HG03520 (cell line): Measurements from ENCODE around the gene STRIP1.
A peak's percentile ranks its signal among the peaks of the same experiment; 100 is the strongest.

Experiments
- ATAC-seq: cut with Tn5 transposase; IDR thresholded peaks from one replicate; pipeline ENCODE4 v1.9.1; 2021; ENCODE audit warnings: mild to moderate bottlenecking, moderate library complexity; ENCODE audit not compliant: unreplicated experiment

STRIP1 gene

DNA sequence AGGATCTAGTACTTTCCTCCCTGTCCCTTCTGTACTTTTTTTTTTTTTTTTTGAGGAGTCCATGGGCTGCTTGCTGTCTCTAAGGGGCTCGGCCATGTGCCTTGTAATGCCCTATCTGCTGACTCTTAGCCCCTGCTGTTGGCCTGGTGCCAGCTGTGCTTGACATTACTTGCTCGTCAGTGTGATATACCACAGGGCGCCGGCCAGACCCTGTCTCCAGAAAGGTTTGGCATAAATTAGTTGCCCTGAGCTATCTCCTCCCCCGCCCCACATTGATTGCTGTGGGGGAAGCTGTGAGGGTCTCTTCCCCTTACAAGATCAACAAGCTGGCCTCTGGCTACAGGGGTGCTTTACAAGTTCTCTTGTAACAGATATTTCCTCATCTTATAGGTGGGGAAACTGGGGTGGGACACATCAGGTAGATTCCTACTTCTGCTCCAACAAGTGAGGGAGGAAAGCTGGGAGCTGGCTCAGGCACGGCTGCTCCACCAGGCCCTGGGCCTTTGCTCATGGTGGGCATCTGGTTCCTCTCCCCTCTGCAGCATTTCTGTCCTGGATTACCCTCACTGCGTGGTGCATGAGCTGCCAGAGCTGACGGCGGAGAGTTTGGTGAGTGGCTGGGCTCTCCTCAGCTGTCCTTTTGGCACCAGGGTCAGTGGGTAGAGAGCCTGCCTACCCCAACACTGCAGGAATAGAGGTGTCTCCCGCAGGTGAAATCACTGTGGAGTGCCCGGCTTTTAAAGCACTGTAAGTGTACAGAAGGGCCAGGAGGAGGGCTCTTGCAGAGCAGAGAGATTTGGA lies 15.6 kb downstream of the STRIP1 start:
- no peak for ATAC-seq

DNA sequence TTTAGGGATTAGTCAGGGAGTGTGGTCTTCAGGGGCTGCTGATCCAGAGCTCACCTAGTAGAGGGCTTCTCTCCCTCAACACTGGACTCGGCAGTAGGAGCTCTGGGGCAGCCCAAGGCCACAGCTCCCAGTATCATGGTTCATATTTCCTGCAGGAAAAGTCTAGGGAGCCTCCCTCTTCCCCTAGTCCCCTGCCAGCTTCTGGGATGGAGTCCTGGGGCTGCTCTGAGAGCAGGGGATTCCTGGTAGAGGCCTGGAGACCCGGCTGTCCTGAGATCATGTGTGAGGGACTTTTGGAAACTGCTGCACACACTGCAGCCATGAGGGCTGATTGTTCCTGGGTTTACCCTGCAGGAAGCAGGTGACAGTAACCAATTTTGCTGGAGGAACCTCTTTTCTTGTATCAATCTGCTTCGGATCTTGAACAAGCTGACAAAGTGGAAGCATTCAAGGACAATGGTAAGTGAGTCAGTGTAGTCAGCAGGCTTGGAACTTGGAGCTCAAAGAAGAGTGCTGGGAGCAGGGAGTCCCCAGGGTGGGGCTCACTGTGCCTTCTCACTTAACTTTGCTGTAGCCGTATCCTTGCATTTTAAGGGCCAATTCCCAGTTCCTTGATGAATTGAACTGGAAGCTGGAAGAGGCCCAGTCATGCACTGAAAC lies 16.3 kb downstream of the STRIP1 start:
- ATAC-seq, result no peak

DNA sequence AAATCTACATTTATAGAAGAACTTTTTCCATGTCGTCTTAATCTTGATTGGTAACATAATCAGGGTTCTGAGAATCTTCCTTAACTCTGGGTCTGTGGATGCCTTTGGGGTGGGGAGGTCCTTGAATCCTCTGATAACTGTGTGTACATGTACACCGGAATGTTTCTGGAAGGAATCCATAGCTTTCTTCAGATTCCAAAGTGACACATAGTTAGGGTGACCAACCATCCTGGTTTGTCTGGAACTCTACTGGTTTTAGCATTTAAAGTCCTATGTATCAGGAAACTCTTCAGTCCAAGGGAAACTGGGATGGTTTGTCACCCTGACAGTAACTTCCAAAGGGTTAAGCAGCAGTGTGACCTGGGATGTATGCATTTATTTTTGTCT lies 16.8 kb downstream of the STRIP1 start:
- ATAC-seq, result no peak

DNA sequence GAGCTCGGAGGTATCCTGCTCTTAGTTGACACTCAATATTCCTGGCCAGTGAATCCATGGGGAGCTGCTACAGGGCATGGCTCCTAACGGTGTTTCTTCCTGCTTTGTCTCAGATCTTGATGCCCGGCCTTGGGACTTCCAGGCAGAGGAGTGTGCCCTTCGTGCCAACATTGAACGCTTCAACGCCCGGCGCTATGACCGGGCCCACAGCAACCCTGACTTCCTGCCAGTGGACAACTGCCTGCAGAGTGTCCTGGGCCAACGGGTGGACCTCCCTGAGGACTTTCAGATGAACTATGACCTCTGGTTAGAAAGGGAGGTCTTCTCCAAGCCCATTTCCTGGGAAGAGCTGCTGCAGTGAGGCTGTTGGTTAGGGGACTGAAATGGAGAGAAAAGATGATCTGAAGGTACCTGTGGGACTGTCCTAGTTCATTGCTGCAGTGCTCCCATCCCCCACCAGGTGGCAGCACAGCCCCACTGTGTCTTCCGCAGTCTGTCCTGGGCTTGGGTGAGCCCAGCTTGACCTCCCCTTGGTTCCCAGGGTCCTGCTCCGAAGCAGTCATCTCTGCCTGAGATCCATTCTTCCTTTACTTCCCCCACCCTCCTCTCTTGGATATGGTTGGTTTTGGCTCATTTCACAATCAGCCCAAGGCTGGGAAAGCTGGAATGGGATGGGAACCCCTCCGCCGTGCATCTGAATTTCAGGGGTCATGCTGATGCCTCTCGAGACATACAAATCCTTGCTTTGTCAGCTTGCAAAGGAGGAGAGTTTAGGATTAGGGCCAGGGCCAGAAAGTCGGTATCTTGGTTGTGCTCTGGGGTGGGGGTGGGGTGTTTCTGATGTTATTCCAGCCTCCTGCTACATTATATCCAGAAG lies 19.4 kb downstream of the STRIP1 start:
- peak; percentile 44 for ATAC-seq

DNA sequence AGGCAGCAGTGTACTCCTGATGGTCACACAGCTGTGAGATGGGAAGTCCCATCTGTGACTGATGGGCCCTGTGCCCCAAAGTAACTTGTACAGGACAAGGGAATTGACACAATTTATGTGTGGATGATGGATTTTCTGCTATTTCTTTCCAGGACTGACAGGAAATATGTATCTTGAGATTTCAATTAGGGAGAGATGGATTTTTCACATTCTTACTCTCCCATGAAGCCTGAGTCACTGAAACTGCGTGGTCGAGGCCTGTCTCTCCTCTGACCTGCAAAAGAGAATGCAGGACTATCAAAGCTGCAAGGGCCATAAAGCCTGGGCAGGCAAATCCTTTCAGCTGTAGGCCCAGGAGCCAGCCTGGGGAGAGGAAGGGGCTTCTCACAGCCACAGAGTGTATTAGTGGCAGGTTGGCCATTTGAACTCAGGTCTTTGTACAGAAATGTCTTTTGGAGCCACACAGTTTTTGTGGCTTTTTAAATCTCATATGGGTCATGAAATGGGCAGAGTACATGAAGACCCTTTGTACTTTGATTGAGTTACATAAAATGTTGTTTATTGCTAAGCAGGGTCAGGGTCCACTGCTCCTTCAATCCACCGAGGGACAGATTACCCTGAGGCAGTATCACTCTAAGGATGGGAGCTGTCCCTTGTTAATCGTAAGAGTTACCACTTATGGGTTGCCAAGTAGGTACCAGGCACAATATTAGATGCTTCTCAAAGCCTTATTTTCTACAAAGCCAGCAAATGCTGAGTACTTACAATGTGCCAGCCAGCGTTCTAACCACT lies 21.3 kb downstream of the STRIP1 start:
- ATAC-seq, result no peak

DNA sequence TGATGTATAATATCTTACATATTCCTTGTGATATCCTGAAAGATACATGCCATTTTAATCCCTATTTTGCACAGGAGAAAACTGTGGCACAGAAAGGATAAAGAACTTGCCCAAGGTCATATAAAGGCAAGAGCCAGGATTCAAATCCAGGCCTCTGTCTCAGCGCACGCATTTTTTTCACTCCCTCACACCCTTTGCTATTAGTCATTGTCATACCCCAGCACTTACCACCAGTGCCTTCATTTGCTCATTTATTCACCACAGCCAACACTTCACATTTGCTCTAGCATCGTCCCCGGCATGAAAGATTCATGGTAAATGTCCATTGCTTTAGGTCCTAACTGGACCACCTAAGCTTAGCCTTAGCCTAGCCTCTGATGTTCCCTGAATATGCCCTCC lies 21.9 kb downstream of the STRIP1 start:
- no peak for ATAC-seq

DNA sequence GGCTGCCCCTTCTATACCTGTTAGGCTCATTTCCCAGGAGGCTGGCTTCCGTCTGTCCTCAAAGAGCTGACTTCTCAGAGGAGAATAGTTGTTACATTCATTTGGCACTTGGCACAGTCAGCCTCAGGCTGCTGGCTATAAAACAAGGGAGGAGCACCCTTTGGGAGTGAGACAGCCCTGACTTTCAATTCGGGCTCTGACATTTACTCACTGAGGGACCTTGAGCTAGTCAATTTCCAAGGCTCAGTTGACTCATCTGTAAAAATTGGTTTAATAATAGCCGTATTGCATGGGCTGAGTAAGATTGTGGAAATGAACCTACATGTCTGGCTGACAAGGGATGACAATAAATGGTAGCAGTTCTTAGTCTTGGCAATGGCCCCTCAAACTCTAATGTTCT lies 22.4 kb downstream of the STRIP1 start:
- no peak for ATAC-seq

DNA sequence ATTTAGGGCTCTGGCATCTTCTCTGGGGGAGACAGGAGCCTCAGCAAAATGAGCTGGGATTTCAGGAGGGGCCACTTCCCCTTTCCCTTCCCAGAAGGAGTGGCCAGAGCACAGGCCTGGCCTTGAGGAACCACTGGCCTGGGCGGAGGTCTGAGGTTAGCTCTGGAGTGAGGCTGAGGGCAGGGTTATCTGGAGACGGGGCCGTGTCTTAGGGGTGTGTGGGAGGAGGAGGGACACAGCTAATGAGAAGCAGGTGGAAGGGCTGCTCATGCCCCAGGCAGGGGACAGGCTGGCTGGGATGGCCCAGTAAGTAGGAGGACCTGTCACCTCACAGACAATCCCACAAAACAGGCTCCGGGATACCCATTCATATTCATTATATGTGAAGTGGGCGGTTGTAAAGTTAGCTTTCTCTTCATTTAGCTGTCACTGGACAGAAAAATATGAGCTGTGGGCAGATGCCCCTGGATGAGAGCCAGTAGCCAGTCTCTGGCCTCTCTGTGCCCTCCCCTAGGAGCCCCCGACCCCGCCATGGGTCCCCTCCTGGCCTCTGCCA lies 23.6 kb downstream of the STRIP1 start:
- no peak for ATAC-seq

DNA sequence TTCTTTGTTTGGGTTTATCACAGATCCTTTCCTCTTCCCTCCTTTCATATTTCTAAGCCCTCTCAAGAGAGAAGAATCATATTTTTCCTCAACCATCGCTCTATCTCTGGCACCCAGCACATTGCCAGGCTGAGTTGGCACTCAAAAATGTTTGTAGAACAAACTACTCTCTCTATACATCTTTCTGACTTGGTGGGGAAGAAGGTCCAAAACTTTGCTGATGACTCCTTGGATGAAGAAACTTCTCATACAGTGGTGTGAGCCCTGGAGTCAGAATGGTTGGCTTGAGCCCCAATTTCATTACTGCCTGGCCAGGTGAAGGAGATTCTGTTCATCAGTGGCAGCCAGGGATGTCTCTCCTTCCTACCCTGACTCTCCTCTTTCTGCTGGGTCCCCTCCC lies 24.2 kb downstream of the STRIP1 start:
- no peak for ATAC-seq

DNA sequence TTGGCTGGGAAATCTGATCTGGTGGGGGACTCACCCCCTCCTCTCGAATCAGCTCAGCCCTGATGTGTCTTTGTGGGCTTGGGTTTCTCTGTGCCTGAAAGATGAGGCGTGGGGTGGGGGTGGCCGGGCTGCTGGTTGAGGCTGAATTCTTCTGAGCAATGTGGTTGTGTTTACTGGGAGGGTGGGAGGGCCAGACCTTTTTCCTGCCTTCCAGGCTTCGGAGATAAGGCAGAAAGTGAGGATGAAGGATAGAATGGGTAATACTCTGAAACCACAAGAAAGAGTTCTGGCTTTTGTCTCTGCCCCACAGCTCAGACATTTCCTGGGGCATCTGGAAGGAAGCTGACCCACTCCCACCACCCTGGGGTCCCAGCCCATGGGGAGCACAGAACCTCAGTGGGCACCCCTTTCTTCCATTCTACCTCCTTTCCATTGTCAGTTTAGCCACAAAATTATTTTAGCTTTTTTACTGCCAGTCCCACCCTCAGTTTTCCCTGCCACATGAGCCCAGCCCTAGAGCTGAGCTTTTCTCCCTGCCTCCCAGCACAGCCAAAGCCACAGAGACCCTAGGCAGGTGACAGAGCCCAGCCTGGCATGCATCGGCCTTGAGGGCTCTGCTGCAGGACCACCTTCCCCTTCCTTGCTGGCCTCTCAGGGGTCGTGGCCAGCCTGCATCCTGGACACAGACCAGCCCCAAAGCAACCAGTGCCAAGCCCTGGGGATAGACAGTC lies 24.9 kb downstream of the STRIP1 start:
- no peak for ATAC-seq

DNA sequence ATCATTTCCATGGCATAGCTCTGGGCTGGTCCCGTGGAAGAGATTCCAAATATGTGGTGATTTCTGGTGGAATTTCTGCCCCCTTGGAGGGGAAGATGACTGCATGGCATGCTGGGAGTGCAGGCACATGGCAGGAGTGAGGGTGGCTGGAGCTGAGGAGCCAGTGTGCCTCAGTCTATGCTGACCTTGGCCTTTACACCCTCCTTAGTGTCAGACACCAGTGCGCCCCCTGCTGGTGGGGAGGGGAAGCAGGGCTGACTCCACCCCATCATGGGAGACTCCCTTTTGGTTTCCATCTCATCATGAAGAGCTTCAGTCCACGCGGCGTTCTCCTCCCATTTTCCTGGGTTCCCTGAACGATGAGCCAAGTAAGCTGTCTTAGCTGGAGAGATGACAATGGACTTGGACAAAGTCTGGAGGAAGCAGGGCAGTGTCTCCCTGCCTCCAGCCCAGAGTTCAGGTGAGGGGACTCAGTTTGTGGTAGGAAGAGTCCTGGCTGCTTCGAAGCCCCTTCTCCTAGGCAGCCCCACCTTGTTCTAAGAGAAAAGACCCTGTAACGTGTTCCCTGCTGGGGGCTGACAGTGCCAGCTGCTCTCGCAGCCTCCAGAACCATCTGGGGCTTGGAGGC lies 25.7 kb downstream of the STRIP1 start:
- ATAC-seq, result no peak

DNA sequence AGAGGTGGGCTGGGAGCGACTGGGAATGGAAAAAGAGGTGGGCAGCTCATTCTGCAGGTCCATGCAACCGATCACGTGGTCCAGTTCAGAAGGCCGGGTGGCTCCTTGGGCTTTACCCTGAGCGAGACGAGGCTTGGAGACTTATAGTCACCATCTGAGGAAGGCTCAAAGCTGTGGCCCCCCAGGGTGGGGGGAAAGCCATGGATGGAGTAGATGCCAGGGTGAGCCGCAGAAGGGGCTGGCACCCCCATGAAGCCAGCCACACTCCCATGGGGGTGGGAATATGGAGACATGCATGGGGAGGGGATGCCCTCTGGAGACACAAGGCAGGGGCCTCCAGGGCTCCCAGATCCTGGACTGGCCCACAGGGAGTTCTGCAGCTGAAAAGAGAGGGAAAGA lies 26.2 kb downstream of the STRIP1 start:
- no peak for ATAC-seq

DNA sequence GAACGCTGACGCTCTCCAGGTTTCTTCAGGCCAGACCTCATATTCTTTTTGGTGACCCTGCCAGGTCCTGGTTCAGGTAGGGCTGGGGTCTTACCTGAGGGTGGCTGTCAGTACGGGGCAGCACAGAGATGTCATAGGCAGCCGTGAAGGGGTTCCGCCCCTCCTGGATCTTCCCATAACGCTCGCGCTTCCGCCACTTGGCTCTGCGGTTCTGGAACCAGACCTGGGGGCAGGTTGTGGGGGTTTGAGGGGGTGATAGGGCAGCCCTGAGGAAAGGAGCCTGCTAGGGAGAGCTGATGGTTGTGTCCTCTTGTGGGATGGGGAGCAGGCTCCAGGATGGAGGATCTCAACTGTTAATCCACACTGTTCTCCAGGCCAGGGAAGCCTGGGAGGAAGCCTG lies 26.9 kb downstream of the STRIP1 start:
- ATAC-seq, result no peak

DNA sequence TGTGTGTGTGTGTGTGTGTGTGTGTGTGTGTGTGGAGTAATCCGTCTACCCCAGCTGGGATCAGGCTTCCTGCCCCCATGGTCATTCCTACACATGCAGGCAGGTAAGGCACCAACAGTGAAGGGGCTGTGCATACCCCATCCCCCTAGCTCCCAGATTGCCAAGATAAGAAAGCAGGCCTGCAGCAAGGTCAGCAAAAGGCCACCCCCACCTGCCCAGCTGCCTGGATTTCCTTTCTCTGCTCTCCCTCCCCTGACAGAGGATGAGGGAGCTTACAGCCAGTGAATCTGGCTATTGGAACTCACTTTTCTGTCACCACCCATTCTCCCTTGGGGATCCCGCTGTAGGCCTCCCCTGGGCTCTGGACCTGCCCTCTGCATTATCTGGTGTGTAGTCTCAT lies 28.2 kb downstream of the STRIP1 start:
- ATAC-seq, result no peak

DNA sequence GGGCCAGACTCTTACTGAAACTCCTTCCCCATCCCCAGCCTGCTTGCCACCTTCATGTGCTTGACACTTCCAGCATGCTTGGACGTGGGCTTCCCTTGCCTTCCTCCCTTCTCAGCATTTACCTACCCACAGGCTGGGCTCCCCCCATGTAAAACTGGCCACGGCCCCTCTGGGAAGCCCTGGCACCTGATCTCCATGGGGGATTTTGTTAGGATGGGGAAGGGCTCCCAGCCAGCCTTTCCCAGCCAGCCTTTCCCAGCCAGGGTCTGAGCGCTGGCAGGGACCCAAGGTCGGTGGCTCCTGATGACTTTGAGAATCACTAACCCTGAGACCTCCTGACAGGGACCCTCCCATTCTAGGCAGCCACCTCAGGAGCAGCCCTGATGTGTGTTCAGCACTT lies 29.4 kb downstream of the STRIP1 start:
- ATAC-seq, result no peak

DNA sequence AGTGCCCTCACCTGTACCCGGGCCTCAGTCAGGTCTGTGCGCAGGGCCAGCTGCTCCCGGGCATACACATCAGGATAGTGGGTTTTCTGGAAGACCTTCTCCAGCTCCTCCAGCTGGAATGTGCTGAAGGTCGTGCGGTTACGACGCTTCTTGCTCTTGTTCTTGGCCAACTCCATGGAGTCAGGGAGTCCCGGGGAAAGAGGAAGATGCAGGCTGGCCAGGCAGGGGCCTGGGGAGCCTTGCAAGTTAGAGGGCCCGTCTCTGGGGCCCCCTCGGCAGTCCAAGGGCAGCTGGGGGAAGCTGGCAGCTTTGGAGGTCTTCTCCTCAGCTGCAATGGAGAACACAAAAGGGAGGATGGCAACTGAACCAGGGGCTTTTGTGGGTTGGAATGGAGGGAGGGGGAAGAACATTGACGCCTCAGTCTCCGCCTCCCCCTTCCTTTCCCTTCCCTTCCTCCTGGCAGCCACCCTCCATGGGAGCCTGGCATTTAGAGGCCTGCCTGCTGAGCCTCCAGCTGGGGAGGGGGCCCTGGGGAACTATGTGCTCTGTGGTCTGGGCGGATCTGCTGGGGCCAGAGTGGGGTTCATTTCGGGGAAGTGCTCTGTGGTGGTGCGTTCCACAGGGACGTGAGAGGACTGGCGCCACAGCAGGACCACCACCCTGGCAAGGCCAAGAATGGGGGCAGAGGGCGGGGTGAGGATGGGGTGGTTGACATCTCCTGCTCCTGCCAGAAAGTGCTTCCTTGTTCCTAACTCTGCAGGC lies 30.3 kb downstream of the STRIP1 start:
- no peak for ATAC-seq

DNA sequence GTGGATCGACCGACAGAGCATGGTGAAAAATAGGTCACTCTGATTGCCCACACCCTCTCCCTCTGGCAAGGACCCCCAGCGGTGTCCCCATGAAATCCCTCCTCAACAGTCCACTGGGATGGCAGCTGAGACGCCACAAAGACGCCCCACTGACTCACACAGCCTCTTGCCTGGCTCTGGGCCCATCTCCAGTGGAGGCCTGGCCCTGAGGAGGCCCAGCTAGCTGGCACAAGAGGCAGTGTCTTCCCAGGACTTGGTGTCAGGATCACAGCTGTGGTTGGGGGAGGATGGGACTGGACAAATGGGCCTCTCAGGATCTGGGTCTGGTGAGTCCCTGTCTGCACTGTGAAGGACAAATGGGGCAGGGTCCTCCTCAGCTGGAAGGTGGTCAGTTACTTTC lies 31.4 kb downstream of the STRIP1 start:
- ATAC-seq, result no peak

DNA sequence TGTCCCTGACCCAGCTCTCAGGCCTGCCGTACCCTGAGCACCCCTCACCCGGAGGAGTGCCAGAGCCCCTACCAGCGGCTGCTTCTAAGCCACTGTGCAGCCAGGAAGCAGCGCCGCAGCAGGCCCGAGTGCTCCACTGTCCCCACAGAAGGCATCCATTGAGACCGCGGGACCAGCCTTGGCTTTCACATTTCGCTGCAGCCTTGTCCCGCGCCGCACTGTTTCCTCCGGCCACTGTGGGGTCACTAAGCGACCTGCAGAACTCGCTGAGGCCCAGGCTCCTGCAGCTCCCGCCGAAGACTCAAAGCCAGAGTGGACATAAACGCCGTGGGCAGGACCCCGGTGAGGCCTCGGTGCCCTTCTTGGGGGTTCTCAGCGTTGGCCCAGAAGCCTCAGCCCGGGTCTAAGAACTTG lies 33.1 kb downstream of the STRIP1 start:
- ATAC-seq, result no peak
